Activated CD8-positive, alpha-beta memory T cell treated with anti-CD3 and anti-CD28 coated beads, Interleukin-2, amount 50 U/mL, for 48 hours (primary cell): Measurements from ENCODE around the gene TRIM52.
"Not testable (repeated sequence)": the region's sequence is repeated elsewhere in the genome, so short reads cannot be mapped to it uniquely, and the experiment has no call there.

Experiments
- DNase-seq: peaks from one replicate; pipeline ENCODE4 v3.0.0-alpha.2; 2020

TRIM52 gene

GRCh38 chr5:181212080-181212479 is 48.9 kb downstream of the TRIM52 start:
- no peak for DNase-seq

- DNase-seq: no peak
Observed at GRCh38 chr5:181211208-181211607, 49.7 kb downstream of the TRIM52 start.

- DNase-seq: not testable (repeated sequence)
Observed at GRCh38 chr5:181210698-181211097, 50.2 kb downstream of the TRIM52 start.

GRCh38 chr5:181210148-181210547 is 50.8 kb downstream of the TRIM52 start:
- not testable (repeated sequence) for DNase-seq

GRCh38 chr5:181209006-181209405 is 51.9 kb downstream of the TRIM52 start:
- not testable (repeated sequence) for DNase-seq

- DNase-seq: no peak
Observed at GRCh38 chr5:181207960-181208253, 53.0 kb downstream of the TRIM52 start.

- peak; percentile 99 for DNase-seq
Observed at GRCh38 chr5:181207214-181207959, 53.6 kb downstream of the TRIM52 start.

- no peak for DNase-seq
Observed at GRCh38 chr5:181205761-181206649, 54.9 kb downstream of the TRIM52 start.
